Aorta (tissue), 5 donors: ENCODE data around the gene ADGRG2. TPM values are rescaled to one million over a fixed set of nuclear protein-coding genes. Genes with fewer than 3 reads are reported as not detected.

ENCODE experiments used
- ATAC-seq: fragments of 200-7000 bp; cut with Tn5 transposase; one replicate; pipeline ENCODE4 v1.9.1; 2022; ENCODE audit warnings: moderate library complexity; ENCODE audit not compliant: low FRiP score
- DNase-seq, 2 donors: peaks; one replicate each; pipeline ENCODE4 v3.0.0-alpha.2; 2020
- H3K27ac ChIP-seq, 2 donors: one replicate each; pipeline ENCODE4 v1.5.1; 2013; ENCODE audit warnings: low read length in 2 of 2, mild to moderate bottlenecking in 2 of 2, moderate library complexity in 2 of 2, control low read depth in 1 of 2, inconsistent platforms in 1 of 2, low read depth in 1 of 2
- H3K27me3 ChIP-seq, 2 donors: one replicate each; pipeline ENCODE4 v1.6.1; 2013; ENCODE audit warnings: control low read depth in 1 of 2, low read length in 1 of 2, mild to moderate bottlenecking in 1 of 2, moderate library complexity in 1 of 2; ENCODE audit not compliant: insufficient read depth in 2 of 2, control insufficient read depth in 1 of 2
- H3K36me3 ChIP-seq, 2 donors: one replicate each; pipeline ENCODE4 v1.6.1; 2013; ENCODE audit warnings: control low read depth in 1 of 2, low read length in 1 of 2, mild to moderate bottlenecking in 1 of 2; ENCODE audit not compliant: insufficient read depth in 2 of 2, control insufficient read depth in 1 of 2
- H3K4me1 ChIP-seq, 2 donors: one replicate each; pipeline ENCODE4 v1.6.1; 2013; ENCODE audit warnings: low read length in 2 of 2, control low read depth in 1 of 2, mild to moderate bottlenecking in 1 of 2, moderate library complexity in 1 of 2; ENCODE audit not compliant: insufficient read depth in 2 of 2, control insufficient read depth in 1 of 2
- H3K4me3 ChIP-seq, 2 donors: one replicate each; pipeline ENCODE4 v1.5.1; 2013; ENCODE audit warnings: low read length in 2 of 2, control low read depth in 1 of 2, mild to moderate bottlenecking in 1 of 2
- H3K9me3 ChIP-seq: one replicate; pipeline ENCODE4 v1.6.1; 2013; ENCODE audit warnings: mild to moderate bottlenecking, low read length; ENCODE audit not compliant: control insufficient read depth
- WGBS, 2 donors: extraction: QIAGEN DNeasy Blood & Tissue Kit; methylation state at CpG; one replicate each; pipeline ENCODE4 v1.1.7; 2013; 5-methylcytosine and 5-hydroxymethylcytosine counted together
- intact Hi-C, 2 donors: fragments of 100-400 bp; cut with DNase I; formaldehyde crosslinking; loops; one replicate each; pipeline versions ENCODE4 v1.14.2 to v1.15.0; 2022
- polyA plus RNA-seq, 2 donors: library from polyadenylated mRNA; stranded (reverse); fragments of 200-250 nt; gene quantifications; one replicate each; pipeline ENCODE4 v1.2.3, GENCODE V29; 2013
- total RNA-seq, 2 donors: library from RNA; stranded (reverse); fragmentation: NEBNext Ultra II Directional; extraction: Animal tissue kit (Norgen Biotek cat#: 25700); gene quantifications; one replicate each; pipeline ENCODE4 v1.2.1, GENCODE V29; 2021
- donor health status: healthy with polysubstance abuse.
- donor health status: Bipolar disorder and iron deficiency.
- donor health status: DM: no; HTN: no; CAD: no.
- donor health status: DM: no; HTN: no; CAD: no.
- donor health status: DM: yes; HTN: yes; CAD: no.

Gene ADGRG2
- total and polyA plus RNA-seq, 4 donors = 0.41 to 4.3 (median 1.1) TPM

DNA sequence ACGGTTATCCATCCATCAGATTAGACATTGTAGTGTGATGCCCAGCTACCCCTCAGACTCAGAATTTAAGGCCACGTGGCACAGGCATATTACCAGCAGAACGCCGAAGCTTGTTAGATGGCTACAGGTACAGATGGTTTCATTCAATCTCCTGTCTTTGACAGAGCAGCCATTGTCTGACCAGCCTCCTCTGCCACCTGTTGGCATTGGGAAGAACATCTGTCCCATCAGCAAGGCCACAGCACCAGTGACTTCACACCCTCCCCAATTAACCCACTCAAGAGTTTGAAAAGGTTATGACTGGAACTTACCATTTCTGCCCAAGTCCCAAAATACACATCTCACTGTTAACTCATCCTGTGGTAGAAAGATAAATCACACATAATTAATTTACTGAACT lies 116.4 kb downstream of the ADGRG2 start:
- Histone ChIP-seq H3K9me3 (no peaks in the 10 kb centered on the region), H3K27ac (no peak overlapping the region), H3K4me1 (no peaks in the 10 kb centered on the region), H3K4me3 (no peak overlapping the region), H3K36me3 (no peaks in the 10 kb centered on the region), H3K27me3 (no peaks in the 10 kb centered on the region)
- intact Hi-C loops = no loop called here
- ATAC-seq = no peak
- 80 to 91% methylated on average over 4 of the region's 4 CpGs for WGBS, 2 donors
- no peak for DNase-seq

DNA sequence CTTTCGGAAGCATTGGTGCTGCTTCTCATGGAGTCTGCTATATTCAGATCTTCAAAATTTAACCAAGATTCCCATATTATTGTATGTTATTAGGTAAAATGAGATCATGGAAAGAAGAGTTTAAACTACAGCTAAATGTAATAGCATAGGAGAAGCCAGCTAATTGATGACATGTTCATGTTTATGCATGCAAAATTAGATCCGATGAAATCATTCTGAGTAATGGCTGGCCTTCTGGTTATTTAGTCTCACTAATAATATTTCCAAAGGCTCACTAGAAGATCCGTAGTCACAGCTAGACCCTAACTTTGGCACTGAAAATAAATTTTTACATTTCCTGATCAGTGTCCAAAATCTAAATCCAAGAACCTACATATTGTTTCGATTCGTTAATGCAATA lies 118.5 kb downstream of the ADGRG2 start:
- no peak for ATAC-seq
- H3K4me1 ChIP-seq = no peaks in the 10 kb centered on the region
- no peak for DNase-seq
- no peaks in the 10 kb centered on the region for H3K9me3 ChIP-seq
- H3K27me3 ChIP-seq = no peaks in the 10 kb centered on the region
- intact Hi-C loops = no loop called here
- no peak overlapping the region for H3K27ac ChIP-seq
- 57 to 61% methylated on average over 5 of the region's 5 CpGs for WGBS, 2 donors
- H3K36me3 ChIP-seq = no peaks in the 10 kb centered on the region
- no peak overlapping the region for H3K4me3 ChIP-seq

DNA sequence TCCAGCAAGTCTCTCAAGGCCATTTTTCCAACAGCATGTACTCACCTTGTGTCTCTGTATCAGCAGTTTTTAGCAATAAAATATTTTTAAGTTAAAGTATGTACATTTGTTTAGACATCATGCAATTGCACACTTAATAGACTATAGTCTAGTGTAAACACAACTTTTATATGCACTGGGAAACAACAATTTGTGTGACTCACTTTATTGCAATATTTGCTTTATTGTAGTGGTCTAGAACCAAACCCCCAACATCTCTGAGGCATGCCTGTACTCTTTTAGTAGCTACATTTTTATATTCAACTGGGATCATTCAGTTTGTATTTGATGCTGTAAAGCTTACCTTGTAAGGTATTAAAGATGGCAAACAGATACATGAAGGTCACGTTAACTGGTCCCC lies 123.6 kb downstream of the ADGRG2 start:
- no peaks in the 10 kb centered on the region for H3K9me3 ChIP-seq
- DNase-seq (no peak), ATAC-seq (no peak)
- intact Hi-C loops = no loop called here
- WGBS, 2 donors = 50 to 54% methylated on average over 1 of the region's 1 CpG
- H3K36me3 ChIP-seq = no peaks in the 10 kb centered on the region
- H3K4me3 ChIP-seq = no peak overlapping the region
- H3K27me3 ChIP-seq = no peaks in the 10 kb centered on the region
- H3K27ac ChIP-seq = no peak overlapping the region
- H3K4me1 ChIP-seq = no peaks in the 10 kb centered on the region

DNA sequence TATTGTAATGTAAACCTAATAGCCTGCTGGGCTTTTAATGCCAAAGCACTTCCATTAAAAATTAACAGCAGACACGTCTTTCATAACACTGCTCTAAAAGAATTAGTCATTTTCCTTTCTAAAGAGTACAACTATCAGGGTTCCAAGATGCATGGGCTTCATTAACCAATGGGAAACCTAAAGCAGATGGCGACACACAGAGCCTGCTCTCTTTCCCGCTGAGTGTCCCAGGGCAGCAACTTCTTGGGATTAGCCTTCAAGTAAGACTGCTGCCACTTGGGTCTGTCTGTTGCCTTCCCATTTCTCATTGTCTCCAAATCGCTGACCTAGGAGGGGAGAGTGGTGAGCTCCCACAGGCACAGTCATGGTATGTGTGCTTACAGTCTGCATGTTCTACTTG lies 124.4 kb downstream of the ADGRG2 start:
- H3K36me3 ChIP-seq = no peaks in the 10 kb centered on the region
- H3K4me1 ChIP-seq = no peaks in the 10 kb centered on the region
- H3K4me3 ChIP-seq = no peak overlapping the region
- no peaks in the 10 kb centered on the region for H3K27me3 ChIP-seq
- DNase-seq (no peak), ATAC-seq (no peak)
- H3K27ac ChIP-seq = no peak overlapping the region
- intact Hi-C loops = no loop called here
- 48 to 75% methylated on average over 4 of the region's 4 CpGs for WGBS, 2 donors
- no peaks in the 10 kb centered on the region for H3K9me3 ChIP-seq

DNA sequence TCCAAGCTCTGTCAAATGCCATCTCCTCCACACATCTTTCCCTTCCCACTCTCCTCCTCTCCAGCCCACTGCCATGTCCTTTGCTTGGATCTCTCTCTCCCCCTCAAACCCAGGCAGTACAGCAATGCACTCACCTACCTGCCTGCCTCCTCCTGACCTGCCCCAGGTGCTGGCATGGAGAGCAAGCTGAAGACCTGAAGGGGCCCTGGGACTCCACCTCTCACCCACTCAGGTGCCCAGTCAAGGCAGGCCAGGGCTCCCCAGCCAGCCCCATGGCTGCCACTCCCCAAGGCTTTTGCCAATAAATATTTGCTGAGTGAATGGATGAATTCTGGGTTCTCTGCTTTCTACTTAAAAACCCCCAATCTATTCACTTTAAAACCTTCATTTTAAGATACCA lies 125.7 kb downstream of the ADGRG2 start:
- intact Hi-C loops = no loop called here
- no peak overlapping the region for H3K4me3 ChIP-seq
- ATAC-seq = no peak

DNA sequence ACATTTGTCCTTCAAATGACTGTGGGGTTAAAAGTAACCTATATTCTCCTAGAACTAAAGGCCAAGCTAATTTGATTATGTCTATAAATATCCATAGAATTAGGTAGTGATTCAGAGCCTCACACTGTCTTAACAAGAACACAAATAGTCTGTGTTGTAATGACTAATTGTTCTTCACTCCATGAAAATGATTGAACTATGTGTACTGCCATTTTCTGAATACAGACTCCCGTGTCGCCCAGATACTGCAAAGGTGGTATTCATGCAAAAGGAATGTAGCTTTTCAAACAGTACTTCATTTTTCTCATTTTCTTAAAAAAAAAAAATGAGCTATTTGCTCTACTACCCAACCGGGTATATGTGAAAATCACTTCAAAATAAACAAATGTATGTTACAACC lies 127.0 kb downstream of the ADGRG2 start:
- ATAC-seq (no peak), DNase-seq (no peak)
- no peaks in the 10 kb centered on the region for H3K27me3 ChIP-seq
- no peaks in the 10 kb centered on the region for H3K4me1 ChIP-seq
- 23 to 32% methylated on average over 3 of the region's 3 CpGs for WGBS, 2 donors
- H3K27ac ChIP-seq = no peak overlapping the region
- H3K36me3 ChIP-seq = no peaks in the 10 kb centered on the region
- no peak overlapping the region for H3K4me3 ChIP-seq
- intact Hi-C loops = no loop called here
- H3K9me3 ChIP-seq = no peaks in the 10 kb centered on the region

More for the DNA sequence above, 125.7 kb downstream of the ADGRG2 start:
- no peak for DNase-seq
- H3K27ac ChIP-seq = no peak overlapping the region
- no peaks in the 10 kb centered on the region for H3K9me3 ChIP-seq
- no peaks in the 10 kb centered on the region for H3K27me3 ChIP-seq
- H3K36me3 ChIP-seq = no peaks in the 10 kb centered on the region
- no peaks in the 10 kb centered on the region for H3K4me1 ChIP-seq

DNA sequence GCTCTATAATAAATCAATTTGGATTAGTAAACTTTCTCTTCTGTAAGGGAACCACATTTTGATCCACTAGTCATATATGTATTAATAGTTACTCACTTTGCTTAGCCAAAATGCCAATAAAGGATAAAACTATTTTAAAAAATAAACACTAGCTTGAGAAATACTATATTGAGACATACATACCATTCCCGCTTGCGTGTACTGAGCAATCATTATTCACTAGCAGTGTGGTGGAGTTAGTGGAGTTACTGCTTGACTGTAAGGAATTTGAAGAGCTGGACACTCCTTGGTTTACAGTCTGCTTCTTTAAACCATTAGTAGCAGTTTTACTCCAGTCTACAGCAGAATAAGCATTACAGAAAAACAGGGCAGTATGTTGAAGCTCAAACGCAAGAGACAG lies 127.6 kb downstream of the ADGRG2 start:
- H3K36me3 ChIP-seq = no peaks in the 10 kb centered on the region
- no peak overlapping the region for H3K4me3 ChIP-seq
- no peaks in the 10 kb centered on the region for H3K9me3 ChIP-seq
- ATAC-seq (no peak), DNase-seq (no peak)
- no peaks in the 10 kb centered on the region for H3K27me3 ChIP-seq
- H3K27ac ChIP-seq = no peak overlapping the region
- no peaks in the 10 kb centered on the region for H3K4me1 ChIP-seq
- WGBS, 2 donors = 72 to 79% methylated on average over 3 of the region's 3 CpGs
- intact Hi-C loops = no loop called here

DNA sequence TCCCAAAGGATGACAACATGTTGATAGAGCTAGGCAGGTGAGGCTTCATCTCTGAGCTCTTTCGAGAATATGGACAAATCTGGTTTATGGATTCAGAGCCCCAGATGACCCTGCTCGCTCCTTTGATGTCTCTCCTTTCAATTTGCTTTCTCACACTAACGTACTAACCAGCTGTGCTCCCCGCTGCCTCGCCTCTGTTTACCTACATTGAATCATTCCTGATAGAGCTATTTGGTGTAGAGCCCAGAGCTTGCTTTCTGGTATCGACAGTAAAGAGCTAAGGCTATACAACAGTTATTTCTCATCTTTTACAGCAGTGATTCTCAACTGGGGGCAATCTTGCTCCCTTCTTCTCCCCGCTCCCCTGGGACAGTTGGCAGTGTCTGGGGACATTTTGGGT lies 129.4 kb downstream of the ADGRG2 start:
- Histone ChIP-seq H3K9me3 (no peaks in the 10 kb centered on the region), H3K27ac (no peak overlapping the region), H3K4me1 (no peaks in the 10 kb centered on the region), H3K36me3 (no peaks in the 10 kb centered on the region), H3K27me3 (no peaks in the 10 kb centered on the region), H3K4me3 (no peak overlapping the region)
- no peak for DNase-seq
- WGBS, 2 donors = 83 to 93% methylated on average over 7 of the region's 7 CpGs
- no peak for ATAC-seq
- intact Hi-C loops = no loop called here

DNA sequence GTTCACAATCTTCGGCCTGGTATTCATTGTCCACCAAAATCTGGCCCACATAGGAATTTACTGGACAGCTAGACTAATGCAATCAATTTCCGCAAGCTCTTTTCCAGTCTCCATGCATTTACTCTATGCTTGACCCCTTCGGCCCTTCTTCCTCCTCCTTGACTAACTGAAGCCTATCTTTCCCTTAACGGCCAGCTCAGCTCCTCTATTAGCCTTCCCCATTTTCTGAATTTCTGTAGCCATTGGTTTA lies 137.2 kb downstream of the ADGRG2 start:
- DNase-seq (no peak), ATAC-seq (no peak)
- Histone ChIP-seq H3K27me3 (no peaks in the 10 kb centered on the region), H3K27ac (peak overlapping the region in 1 of 2 donors; percentile 32), H3K4me1 (no peaks in the 10 kb centered on the region), H3K36me3 (no peaks in the 10 kb centered on the region), H3K9me3 (no peaks in the 10 kb centered on the region), H3K4me3 (peak overlapping the region; percentile 5 to 99)
- 2 to 41% methylated on average over 4 of the region's 4 CpGs for WGBS, 2 donors
- intact Hi-C loops = no loop called here
